ENCODE measurements around the gene ATR. TPM values are rescaled to one million over a fixed set of nuclear protein-coding genes. Genes with fewer than 3 reads are reported as not detected.

The ATR gene
- total and polyA plus RNA-seq, 9 of the 15 experiments (the other 6 are each of a cell fraction or from before 2014, with no cell fraction given) = 18.0 to 37.8 (median 23.2) TPM

- no peak for TF ChIP-seq E4F1 (CRISPR knock-in tag; IDR thresholded peaks at IDR 0.05; ENCODE audit: borderline replicate concordance)
- TF ChIP-seq ZNF395 (CRISPR knock-in tag; IDR thresholded peaks at IDR 0.05) = no peak
- no peak for TF ChIP-seq SMAD3 (CRISPR knock-in tag; conservative IDR thresholded peaks at IDR 0.05)
- TF ChIP-seq ELF1 (tag; IDR thresholded peaks at IDR 0.05) = no peak
- no peak for TF ChIP-seq ZNF561 (CRISPR knock-in tag; conservative IDR thresholded peaks at IDR 0.05)
- TF ChIP-seq HSF4 (CRISPR knock-in tag; IDR thresholded peaks at IDR 0.05; ENCODE audit: borderline replicate concordance) = no peak
Measured at GRCh38 chr3:142501004-142501926, 77.3 kb downstream of the ATR start (continued).
